ENCODE data around the gene JUNB.
A peak's percentile ranks its signal among the peaks of the same experiment; 100 is the strongest.

GRCh38 chr19:12766051-12766521 is 25.2 kb upstream of the JUNB start:
- TF ChIP-seq CTCF (IDR thresholded peaks at IDR 0.05 in 2 of 3, conservative IDR thresholded peaks at IDR 0.05 in 1 of 3; ENCODE audit: borderline replicate concordance in 1 of 3, insufficient read depth in 1 of 3, low read depth in 2 of 3, low read length in 2 of 3) (peak; percentile 80 to 95 (median 88)), MAX (IDR thresholded peaks at IDR 0.05) (peak; percentile 43; the same call in 1 of the 2 replicates), EZH2phosphoT487 (IDR thresholded peaks at IDR 0.05; ENCODE audit: borderline replicate concordance) (no peak), RAD21 (IDR thresholded peaks at IDR 0.05; ENCODE audit: low read depth) (peak; percentile 88)
